GM18498 (cell line): ENCODE results near the gene FAM227B.
"Not testable (repeated sequence)": the region's sequence is repeated elsewhere in the genome, so short reads cannot be mapped to it uniquely, and the experiment has no call there.

Experiments used
- ATAC-seq: cut with Tn5 transposase; IDR thresholded peaks from one replicate; pipeline ENCODE4 v1.9.1; 2021; ENCODE audit warnings: mild to moderate bottlenecking, moderate library complexity; ENCODE audit not compliant: unreplicated experiment

The FAM227B gene

DNA sequence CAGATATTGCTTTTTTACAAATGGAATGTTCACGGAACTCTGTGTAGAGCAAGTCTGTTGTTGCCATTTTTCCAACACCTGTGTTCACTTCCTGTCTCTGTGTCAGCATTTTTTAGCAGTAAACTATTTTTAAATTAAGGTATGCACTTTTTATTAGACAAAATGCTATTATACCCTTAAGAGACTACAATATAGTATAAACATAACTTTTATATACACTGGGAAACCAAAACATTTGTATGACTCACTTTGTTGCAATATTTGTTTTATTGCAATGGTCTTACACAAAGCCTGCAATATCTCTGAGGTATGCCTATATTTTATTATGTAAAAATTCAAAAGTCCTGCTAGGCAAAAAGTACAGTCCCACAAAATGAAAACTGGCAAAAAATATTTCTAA is 237.4 kb downstream of the FAM227B start:
- no peak for ATAC-seq

DNA sequence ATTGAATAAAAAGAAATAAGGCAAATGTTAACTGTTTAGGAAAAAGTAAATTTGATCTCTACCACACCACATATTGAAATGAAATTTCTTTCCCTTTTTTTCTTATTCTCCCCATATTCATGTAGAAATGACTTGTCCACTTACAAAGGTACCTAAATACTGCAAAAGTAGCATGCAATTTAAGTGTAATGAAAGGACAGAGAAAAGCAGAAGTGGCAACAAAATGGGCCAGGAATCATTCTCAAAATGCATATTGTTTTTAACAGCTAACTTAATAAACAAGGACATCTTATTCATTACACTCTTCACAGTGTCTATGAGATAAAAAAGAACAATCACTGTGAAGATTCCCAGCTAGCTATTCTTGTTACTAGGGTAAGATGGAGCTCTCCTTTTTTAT is 238.2 kb downstream of the FAM227B start:
- no peak for ATAC-seq

DNA sequence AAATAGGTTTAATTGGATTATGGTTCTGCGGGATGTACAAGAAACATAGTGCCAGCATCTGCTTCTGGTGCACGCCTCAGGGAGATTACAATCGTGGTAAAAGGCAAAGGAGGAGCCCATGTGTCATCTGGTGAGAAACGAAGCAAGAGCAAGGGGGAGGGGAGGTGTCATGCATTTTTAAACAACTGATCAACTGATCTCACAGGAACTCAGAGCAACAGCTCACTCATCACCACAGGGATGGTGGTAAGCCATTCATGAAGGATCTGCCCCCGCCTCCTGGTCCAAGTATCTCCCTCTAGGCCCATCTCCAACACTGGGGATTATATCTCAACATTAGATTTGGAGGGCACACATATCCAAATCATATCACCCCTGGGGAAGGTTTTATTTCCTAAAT is 239.7 kb downstream of the FAM227B start:
- no peak for ATAC-seq

- ATAC-seq, result no peak
Measured at GRCh38 chr15:49379996-49380395, 240.6 kb downstream of the FAM227B start.

- ATAC-seq, result no peak
Measured at GRCh38 chr15:49372366-49372765, 248.3 kb downstream of the FAM227B start.

DNA sequence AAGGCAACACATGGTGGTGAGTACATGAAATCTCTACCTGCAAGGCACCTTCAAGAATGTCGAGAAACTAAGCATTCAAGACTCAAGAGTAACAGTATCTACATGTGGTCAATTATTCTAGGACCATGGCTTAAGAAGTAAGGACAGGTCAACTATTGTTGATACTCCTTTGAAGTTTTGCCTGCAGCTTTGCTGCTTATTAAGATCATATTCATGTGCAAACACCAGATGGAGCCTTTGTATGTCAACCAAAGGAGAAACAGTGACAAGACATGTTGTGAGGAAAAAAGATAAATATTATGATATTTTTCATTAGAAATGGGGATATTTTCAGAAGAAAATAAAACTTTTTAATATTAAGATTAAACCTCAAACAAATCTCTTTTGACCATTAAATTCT is 249.8 kb downstream of the FAM227B start:
- no peak for ATAC-seq

DNA sequence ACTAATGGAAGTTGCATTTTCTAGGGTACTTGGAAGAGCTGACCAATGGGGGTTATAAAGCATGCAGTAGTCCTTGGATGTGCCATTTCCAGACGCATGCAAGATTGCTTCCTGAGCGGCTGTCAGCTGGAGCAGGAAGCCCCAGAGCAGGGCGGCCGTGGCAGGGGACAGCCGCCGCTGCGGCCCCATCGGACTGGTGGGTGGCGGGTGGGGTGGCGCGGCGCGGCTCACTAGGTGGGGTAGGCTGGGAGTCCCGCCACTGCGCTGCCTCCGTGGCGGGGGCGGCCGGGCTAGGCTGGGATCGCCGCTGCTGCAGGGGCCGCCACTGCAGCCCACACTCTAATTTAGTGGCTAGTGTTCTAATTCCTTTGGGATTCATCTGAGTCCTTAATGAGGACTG is 254.1 kb downstream of the FAM227B start:
- ATAC-seq, result no peak

GRCh38 chr15:49361370-49361769 is 259.2 kb downstream of the FAM227B start:
- no peak for ATAC-seq

- not testable (repeated sequence) for ATAC-seq
Measured at GRCh38 chr15:49354439-49354838, 266.2 kb downstream of the FAM227B start.

GRCh38 chr15:49343546-49343945 is 277.1 kb downstream of the FAM227B start:
- ATAC-seq, result no peak

DNA sequence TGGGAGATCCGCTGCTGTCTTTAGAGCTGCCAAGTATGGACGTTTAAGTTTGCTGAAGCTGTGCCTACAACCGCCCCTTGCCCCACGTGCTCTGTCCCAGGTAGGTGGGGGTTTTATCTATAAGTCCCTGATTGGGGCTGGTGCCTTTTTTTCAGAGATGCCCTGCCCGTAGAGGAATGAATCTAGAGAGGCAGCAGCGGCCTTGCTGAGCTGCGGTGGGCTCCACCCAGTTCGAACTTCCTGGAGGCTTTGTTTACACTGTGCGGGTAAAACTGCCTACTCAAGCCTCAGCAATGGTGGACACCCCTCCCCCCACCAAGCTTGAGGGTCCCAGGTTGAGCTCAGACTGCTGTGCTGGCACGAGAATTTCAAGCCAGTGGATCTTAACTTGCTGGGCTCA is 281.0 kb downstream of the FAM227B start:
- no peak for ATAC-seq

- ATAC-seq, result no peak
Measured at GRCh38 chr15:49331951-49332350, 288.7 kb downstream of the FAM227B start.

DNA sequence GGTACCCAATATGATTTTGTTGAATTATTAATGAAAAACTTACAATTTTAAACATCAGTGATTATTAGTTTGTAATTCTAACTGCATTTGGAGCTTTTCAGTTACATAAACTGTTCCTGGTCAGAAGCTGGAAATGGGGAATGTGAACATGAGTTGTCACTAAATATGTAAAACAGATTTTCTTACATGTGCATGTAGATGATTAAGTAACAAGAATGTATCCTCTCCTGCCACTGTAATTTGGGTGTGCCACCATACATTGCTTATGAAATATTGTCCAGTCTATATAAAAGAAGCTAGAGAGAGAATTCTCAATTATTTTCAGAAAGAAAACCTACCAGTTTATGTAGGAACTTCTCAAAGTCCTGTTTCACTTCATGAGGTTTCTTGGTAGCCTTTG is 289.2 kb downstream of the FAM227B start:
- no peak for ATAC-seq

- no peak for ATAC-seq
Measured at GRCh38 chr15:49330166-49330565, 290.5 kb downstream of the FAM227B start.

- no peak for ATAC-seq
Measured at GRCh38 chr15:49328941-49329340, 291.7 kb downstream of the FAM227B start.

- no peak for ATAC-seq
Measured at GRCh38 chr15:49327927-49328326, 292.7 kb downstream of the FAM227B start.

DNA sequence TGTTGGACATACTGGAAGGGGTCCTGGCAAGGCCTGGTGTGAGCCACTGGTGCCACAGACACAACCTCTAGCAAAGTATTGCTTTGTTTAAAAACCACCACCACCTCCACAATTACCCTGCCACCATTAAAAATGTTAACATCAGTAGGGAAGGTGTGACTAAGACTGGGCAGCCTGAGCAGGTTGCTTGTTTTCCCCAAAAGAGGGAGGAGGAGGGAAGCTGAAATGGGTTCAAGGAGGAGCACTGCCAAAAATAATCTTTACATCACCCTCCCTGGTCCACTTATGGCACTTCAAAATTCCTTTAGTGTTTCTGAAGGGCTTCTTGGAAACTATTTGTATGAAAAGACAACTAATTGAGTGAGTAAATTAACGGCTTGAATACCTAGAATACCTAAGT is 297.4 kb downstream of the FAM227B start:
- no peak for ATAC-seq

DNA sequence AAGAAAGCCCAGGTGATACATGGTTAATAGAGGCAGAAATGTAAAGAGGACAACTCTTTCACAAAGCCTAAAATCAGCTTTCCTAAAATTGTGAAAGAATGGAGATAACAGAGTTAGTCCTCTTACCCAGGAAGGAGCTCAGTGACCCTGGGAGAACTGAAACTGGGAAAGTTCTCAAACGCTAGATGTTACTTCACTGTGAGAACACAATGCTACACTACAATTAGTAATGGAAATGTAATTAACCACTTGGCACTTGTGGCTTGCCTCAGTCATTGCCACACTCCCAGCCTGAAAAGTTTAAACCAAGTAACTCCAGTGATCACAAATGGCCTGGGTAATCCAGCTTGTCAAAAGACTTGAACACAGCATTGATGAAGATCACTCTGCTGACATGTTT is 300.3 kb downstream of the FAM227B start:
- ATAC-seq, result no peak

DNA sequence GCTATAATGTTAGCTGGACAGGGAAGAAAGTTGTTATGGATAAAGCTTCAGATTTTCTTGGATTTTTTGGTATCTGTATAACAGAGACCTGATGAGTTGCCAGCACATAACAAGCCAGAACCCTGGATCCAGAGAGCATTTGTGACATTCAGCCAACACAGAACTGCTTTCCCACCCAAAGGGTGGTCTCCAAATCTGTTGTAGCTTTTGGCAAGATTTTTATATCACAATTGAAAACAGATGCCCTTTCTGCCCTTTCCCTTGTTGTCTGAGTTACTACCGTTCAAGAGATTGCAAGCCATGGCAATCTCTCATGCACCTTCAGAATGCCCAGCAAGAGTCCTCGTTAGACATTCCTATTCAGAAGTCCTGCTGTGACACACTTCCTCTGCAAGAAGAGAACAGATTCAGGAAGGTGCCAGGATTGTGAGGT is 305.2 kb downstream of the FAM227B start:
- ATAC-seq, result no peak

DNA sequence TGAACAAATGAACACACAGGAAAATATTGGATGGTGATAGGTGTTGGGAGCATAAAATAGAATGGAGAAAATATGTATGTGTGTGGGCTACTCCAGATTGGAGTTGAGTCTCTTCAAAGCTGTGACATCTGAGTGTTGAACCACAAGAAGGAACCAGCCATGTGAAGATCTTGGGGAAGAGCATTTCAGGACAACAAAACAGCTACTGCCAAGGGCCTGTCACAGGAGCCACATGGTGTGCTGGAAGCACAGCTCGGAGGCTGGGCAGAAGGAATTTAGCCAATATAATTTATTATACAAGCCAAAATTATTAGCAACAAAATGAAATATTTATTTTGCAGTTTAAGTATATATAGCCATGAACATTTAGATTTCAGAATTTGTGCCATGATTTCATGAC is 305.9 kb downstream of the FAM227B start:
- no peak for ATAC-seq

GRCh38 chr15:49313650-49314049 is 307.0 kb downstream of the FAM227B start:
- no peak for ATAC-seq

DNA sequence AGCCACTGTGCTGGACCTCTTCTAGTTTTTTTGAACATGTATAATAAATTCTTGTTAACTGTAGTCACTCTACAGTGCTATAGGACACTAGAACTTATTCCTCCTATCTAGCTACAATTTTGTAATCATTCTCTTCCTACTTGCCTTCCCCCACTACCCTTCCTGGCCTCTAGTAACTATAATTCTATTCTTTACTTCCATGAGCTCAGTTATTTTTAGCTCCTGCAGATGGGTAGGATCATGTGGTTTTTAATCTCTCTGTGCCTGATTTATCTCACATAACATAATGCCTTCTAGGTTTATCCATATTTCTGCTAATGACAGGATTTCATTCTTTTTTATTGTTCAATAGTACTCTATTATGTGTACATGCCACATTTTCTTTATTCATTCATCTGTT is 310.7 kb downstream of the FAM227B start:
- ATAC-seq, result no peak

DNA sequence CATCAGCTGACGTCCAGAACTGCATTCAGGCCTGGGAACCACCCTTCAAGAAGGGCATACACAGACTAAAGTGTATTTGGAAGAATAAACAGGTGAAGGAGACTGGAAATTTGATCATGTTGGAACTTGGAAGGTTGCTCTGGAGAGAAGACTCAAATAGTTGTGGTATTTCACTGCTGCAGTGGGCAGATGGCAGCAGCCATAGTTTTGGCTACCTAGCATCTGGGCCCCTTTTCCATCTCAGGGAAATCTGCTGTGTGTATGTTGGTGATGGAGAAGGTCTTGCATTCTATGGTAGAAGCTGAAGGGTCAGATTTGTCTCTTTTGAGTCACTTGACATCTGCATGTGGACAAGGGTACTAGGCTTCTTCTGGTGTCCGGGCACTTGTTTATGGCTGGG is 311.9 kb downstream of the FAM227B start:
- no peak for ATAC-seq

DNA sequence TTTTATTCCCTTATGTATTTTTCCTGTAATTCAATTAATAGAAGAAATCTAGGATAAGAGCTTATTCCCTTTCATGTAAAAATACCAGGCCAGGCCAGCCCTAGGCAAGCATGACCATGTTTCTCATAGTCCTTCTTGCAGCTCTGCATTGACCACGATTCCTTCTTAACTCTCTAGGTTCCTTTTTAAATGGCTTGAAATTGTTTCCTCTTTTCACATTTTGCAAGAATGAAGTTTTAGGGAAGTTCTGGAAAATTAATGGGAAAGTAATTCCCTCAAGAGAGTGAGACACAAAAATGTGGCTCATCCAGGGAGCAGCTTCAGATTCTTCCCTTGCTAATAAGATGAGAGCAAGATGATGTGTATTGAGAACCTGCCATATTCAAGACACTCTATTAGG is 314.1 kb downstream of the FAM227B start:
- no peak for ATAC-seq
